Endothelial cell of umbilical vein (primary cell): ENCODE data around the gene TMBIM6. TPM values are rescaled to one million over a fixed set of nuclear protein-coding genes. Genes with fewer than 3 reads are reported as not detected.

Source experiments
- BruUV-seq: library from RNA; stranded (reverse); fragments of 400-500 nt; replicated peaks from 2 replicates; lab custom pipeline; 2021; lab: Mats Ljungman, UMichigan
- CTCF ChIA-PET: fragments of 300-600, 350-600 bp; sonication (Branson Sonifier 250); formaldehyde crosslinking; loops from one replicate; lab custom pipeline; 2021; ENCODE audit warnings: antibody characterized with exemption, inconsistent platforms; lab: Charles Lee
- POLR2A ChIA-PET: fragments of 300-600, 350-600 bp; sonication (Branson Sonifier 250); formaldehyde crosslinking; loops from one replicate; lab custom pipeline; 2021; ENCODE audit warnings: antibody characterized with exemption, inconsistent platforms; lab: Charles Lee
- DNase-seq: peaks from one replicate; pipeline ENCODE4 v3.0.0-alpha.2; 2011; ENCODE audit warnings: low read depth, low spot score
- FAIRE-seq: peaks from 2 replicates; lab custom pipeline; 2011; peaks lifted over from hg19 to GRCh38; lab: Jason Lieb, UNC
- H2AFZ ChIP-seq: 2 replicates; pipeline ENCODE4 v1.6.0; 2012; ENCODE audit warnings: low read depth, low read length, control low read depth, inconsistent platforms
- H3K27ac ChIP-seq: 2 replicates; pipeline ENCODE4 v1.5.1; 2011; ENCODE audit warnings: low read depth, mild to moderate bottlenecking, control low read depth, low read length, moderate library complexity; ENCODE audit not compliant: insufficient read depth
- H3K27me3 ChIP-seq, 2 experiments: 2 replicates each; pipeline versions ENCODE4 v1.6.0 to v1.6.1; 2011; ENCODE audit warnings: low read length in 2 of 2, mixed read lengths in 1 of 2; ENCODE audit not compliant: control insufficient read depth in 2 of 2, insufficient read depth in 2 of 2
- H3K36me3 ChIP-seq, 2 experiments: 2 replicates in 1 of 2; 3 replicates in 1 of 2; pipeline ENCODE4 v1.5.1; 2011; ENCODE audit warnings: low read length in 2 of 2, mild to moderate bottlenecking in 1 of 2, moderate library complexity in 1 of 2; ENCODE audit not compliant: control insufficient read depth in 2 of 2, insufficient read depth in 2 of 2; ENCODE audit errors: extremely low read depth in 1 of 2
- H3K4me1 ChIP-seq: 3 replicates; pipeline ENCODE4 v1.5.1; 2011; ENCODE audit warnings: mild to moderate bottlenecking, low read length; ENCODE audit not compliant: control insufficient read depth, insufficient read depth; ENCODE audit errors: extremely low read depth
- H3K4me2 ChIP-seq: 2 replicates; pipeline ENCODE4 v1.6.1; 2011; ENCODE audit warnings: low read length, control low read depth, mixed read lengths; ENCODE audit not compliant: insufficient read depth
- H3K4me3 ChIP-seq, 3 experiments: fragments of 200-600 bp in 1 of 3; sonication (generic), shearing (Covaris generic) in 1 of 3; replicated peaks in 1 of 3; 2 replicates each; pipeline ENCODE4 v1.5.1; 2011 to 2016; ENCODE audit warnings: control low read depth in 3 of 3, low read length in 3 of 3, mild to moderate bottlenecking in 2 of 3, inconsistent platforms in 1 of 3, low read depth in 1 of 3, moderate library complexity in 1 of 3; ENCODE audit not compliant: insufficient read depth in 1 of 3
- H3K79me2 ChIP-seq: 2 replicates; pipeline ENCODE4 v1.6.0; 2012; ENCODE audit warnings: low read length, inconsistent platforms; ENCODE audit not compliant: control insufficient read depth, insufficient read depth
- H3K9ac ChIP-seq: replicated peaks from 2 replicates; pipeline ENCODE3; 2011; ENCODE audit warnings: low read length, control low read depth; ENCODE audit not compliant: insufficient read depth; ENCODE audit errors: extremely low read depth
- H3K9me1 ChIP-seq: replicated peaks from 3 replicates; pipeline ENCODE4 v1.6.0; 2011; ENCODE audit warnings: mild to moderate bottlenecking, low read length; ENCODE audit not compliant: control insufficient read depth, insufficient read depth; ENCODE audit errors: extremely low read depth
- H3K9me3 ChIP-seq: replicated peaks from 2 replicates; pipeline ENCODE4 v1.5.1; 2012; ENCODE audit warnings: low read length, inconsistent platforms; ENCODE audit not compliant: control insufficient read depth, insufficient read depth
- H4K20me1 ChIP-seq: replicated peaks from 2 replicates; pipeline ENCODE3; 2011; ENCODE audit warnings: mild to moderate bottlenecking, low read length; ENCODE audit not compliant: control insufficient read depth, insufficient read depth; ENCODE audit errors: extremely low read depth
- CTCF ChIP-seq, 2 donors: IDR thresholded peaks; 1 replicate in 1 of 2; 2 replicates in 1 of 2; pipeline ENCODE4 v1.5.1; 2011; ENCODE audit warnings: low read length in 2 of 2, mild to moderate bottlenecking in 2 of 2, moderate library complexity in 2 of 2, control low read depth in 1 of 2, inconsistent platforms in 1 of 2, low read depth in 1 of 2; ENCODE audit not compliant: insufficient read depth in 1 of 2; ENCODE audit errors: extremely low read depth in 1 of 2
- EZH2 ChIP-seq: IDR thresholded peaks from 2 replicates; pipeline ENCODE4 v1.6.1; 2012; ENCODE audit warnings: borderline replicate concordance, low read depth, mild to moderate bottlenecking, moderate library complexity, low read length, inconsistent platforms; ENCODE audit not compliant: severe bottlenecking
- FOS ChIP-seq: IDR thresholded peaks from 2 replicates; pipeline ENCODE4 v1.6.1; 2011; ENCODE audit warnings: mild to moderate bottlenecking, low read length, moderate library complexity, borderline replicate concordance; ENCODE audit not compliant: insufficient read depth
- GATA2 ChIP-seq: IDR thresholded peaks from 2 replicates; pipeline ENCODE4 v1.7.0; 2011; ENCODE audit warnings: low read depth, mild to moderate bottlenecking, moderate library complexity, mixed read lengths, low read length; ENCODE audit not compliant: insufficient read length, insufficient read depth
- JUN ChIP-seq: IDR thresholded peaks from 2 replicates; pipeline ENCODE4 v1.6.1; 2011; ENCODE audit warnings: borderline replicate concordance, low read depth; ENCODE audit not compliant: insufficient read length, insufficient read depth
- MAX ChIP-seq: IDR thresholded peaks from 2 replicates; pipeline ENCODE4 v1.6.1; 2011; ENCODE audit not compliant: insufficient read depth, insufficient read length
- MYC ChIP-seq: IDR thresholded peaks from one replicate; pipeline ENCODE4 v1.6.1; 2011; ENCODE audit warnings: mild to moderate bottlenecking, low read depth, low read length
- POLR2A ChIP-seq: IDR thresholded peaks from 2 replicates; pipeline ENCODE4 v1.6.1; 2012; ENCODE audit warnings: low read depth, mild to moderate bottlenecking, control low read depth, low read length
- POLR2AphosphoS5 ChIP-seq: IDR thresholded peaks from 2 replicates; pipeline ENCODE4 v1.6.1; 2012; ENCODE audit warnings: low read depth, mild to moderate bottlenecking, control low read depth, low read length, moderate library complexity; ENCODE audit not compliant: insufficient read depth
- dilution Hi-C: fragments of 300-500 bp; cut with MboI; formaldehyde crosslinking; loops from one replicate; pipeline ENCODE4 v1.15.0; 2019; ENCODE audit warnings: low sequenced_read_pairs; ENCODE audit not compliant: extremely low pct_ligation_motif_present
- intact Hi-C: fragments of 100-400 bp; cut with micrococcal nuclease; formaldehyde crosslinking; loops from one replicate; pipeline ENCODE4 v1.10.0; 2022
- polyA plus RNA-seq, 4 experiments: library from polyadenylated mRNA; depleted of rRNA in 3 of 4; stranded (reverse) in 3 of 4; unstranded in 1 of 4; fragments of >200 nt; gene quantifications; 2 replicates each; pipeline versions ENCODE4 v1.2.1 to v1.2.3, GENCODE V29; 2011 to 2012; ENCODE audit warnings: missing spikeins in 1 of 4
- total RNA-seq: library from RNA; stranded (reverse); gene quantifications from 2 replicates; pipeline ENCODE4 v1.2.3, GENCODE V29; 2021

The TMBIM6 gene
- total and polyA plus RNA-seq, 2 donors (not counting 3 experiments of a cell fraction or from before 2014, with no cell fraction given) = 393 to 579 TPM

GRCh38 chr12:49798248-49798647 lies 56.9 kb downstream of the TMBIM6 start:
- FAIRE-seq (no peak), DNase-seq (no peak)
- Histone ChIP-seq H3K4me1 (no peaks in the 10 kb centered on the region), H3K79me2 (no peaks in the 10 kb centered on the region), H3K4me3 (no peak overlapping the region), H2AFZ (no peak overlapping the region), H3K4me2 (no peak overlapping the region), H3K27me3 (no peaks in the 10 kb centered on the region), H3K9me1 (no peaks in the 10 kb centered on the region), H3K36me3 (peaks cover 11 to 58% of the 10 kb centered on the region in 2 experiments), H3K27ac (no peak overlapping the region), H4K20me1 (no peaks in the 10 kb centered on the region), H3K9ac (no peak overlapping the region), H3K9me3 (no peaks in the 10 kb centered on the region)
- dilution Hi-C loops = no loop called here
- POLR2A ChIA-PET = interaction anchor here (0.7 kb wide), 1 partner anchor 30 kb away, joined by 3 read pairs; the partner anchor contains the start of gene NCKAP5L
- no peak for TF ChIP-seq MAX
- TF ChIP-seq CTCF (IDR thresholded peaks at IDR 0.05; ENCODE audit: extremely low read depth in 1 of 2, insufficient read depth in 1 of 2, low read depth in 1 of 2, low read length in 2 of 2) = no peak
- TF ChIP-seq MYC = no peak
- no peak for TF ChIP-seq EZH2
- intact Hi-C loops = no loop called here
- CTCF ChIA-PET = interaction anchor here (0.8 to 5.7 kb wide), 3 partner anchors 13 to 41 kb away, joined by 3 to 25 read pairs (median 4); no protein-coding TSS in a partner anchor
- BruUV-seq = no TSS peak

GRCh38 chr12:49798934-49799333 lies 57.6 kb downstream of the TMBIM6 start:
- Histone ChIP-seq H3K4me2 (no peak overlapping the region), H3K4me3 (no peak overlapping the region), H3K79me2 (no peaks in the 10 kb centered on the region), H3K36me3 (peaks cover 13 to 64% of the 10 kb centered on the region in 2 experiments), H3K27ac (no peak overlapping the region), H3K9ac (no peak overlapping the region), H3K9me1 (no peaks in the 10 kb centered on the region), H3K4me1 (no peaks in the 10 kb centered on the region), H4K20me1 (no peaks in the 10 kb centered on the region), H3K27me3 (no peaks in the 10 kb centered on the region), H3K9me3 (no peaks in the 10 kb centered on the region), H2AFZ (no peak overlapping the region)
- dilution Hi-C loops = no loop called here
- CTCF ChIA-PET = interaction anchor here (1.2 to 5.7 kb wide), 3 partner anchors 12 to 41 kb away, joined by 3 to 25 read pairs (median 4); no protein-coding TSS in a partner anchor
- FAIRE-seq (no peak), DNase-seq (no peak)
- no peak for TF ChIP-seq CTCF (IDR thresholded peaks at IDR 0.05; ENCODE audit: extremely low read depth in 1 of 2, insufficient read depth in 1 of 2, low read depth in 1 of 2, low read length in 2 of 2)
- TF ChIP-seq POLR2AphosphoS5 = no peak
- TF ChIP-seq MYC = no peak
- TF ChIP-seq EZH2 = no peak
- no peak for TF ChIP-seq GATA2
- TF ChIP-seq MAX = no peak
- no peak for TF ChIP-seq JUN
- no peak for TF ChIP-seq POLR2A
- TF ChIP-seq FOS = no peak
- POLR2A ChIA-PET = interaction anchor here (0.7 kb wide), 1 partner anchor 30 kb away, joined by 3 read pairs; the partner anchor contains the start of gene NCKAP5L
- no TSS peak for BruUV-seq
- intact Hi-C loops = no loop called here
